Effector CD4-positive, alpha-beta T cell (primary cell): ENCODE measurements around the gene SUCLA2.

Experiments used
- DNase-seq: peaks from one replicate; pipeline ENCODE4 v3.0.0-alpha.2; 2020

Gene SUCLA2

DNA sequence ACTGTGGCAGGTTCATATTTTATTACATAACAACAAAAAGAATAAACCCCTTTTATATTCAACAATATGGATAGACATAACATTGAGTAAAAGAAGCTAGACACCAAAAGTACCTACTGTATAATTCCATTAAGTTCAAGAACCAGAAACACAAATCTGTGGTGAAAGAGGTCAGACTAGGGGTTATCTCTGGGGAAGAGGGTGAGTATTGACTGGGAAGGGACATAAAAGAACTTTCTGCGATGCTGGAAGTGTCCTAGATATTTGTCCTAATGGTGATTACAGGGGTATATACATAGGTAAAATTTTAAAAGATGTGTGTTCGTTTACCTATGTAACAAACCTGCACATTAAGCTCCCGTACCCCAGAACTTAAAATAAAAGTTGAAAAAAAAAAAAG is 103.0 kb downstream of the SUCLA2 start:
- DNase-seq, result no peak

DNA sequence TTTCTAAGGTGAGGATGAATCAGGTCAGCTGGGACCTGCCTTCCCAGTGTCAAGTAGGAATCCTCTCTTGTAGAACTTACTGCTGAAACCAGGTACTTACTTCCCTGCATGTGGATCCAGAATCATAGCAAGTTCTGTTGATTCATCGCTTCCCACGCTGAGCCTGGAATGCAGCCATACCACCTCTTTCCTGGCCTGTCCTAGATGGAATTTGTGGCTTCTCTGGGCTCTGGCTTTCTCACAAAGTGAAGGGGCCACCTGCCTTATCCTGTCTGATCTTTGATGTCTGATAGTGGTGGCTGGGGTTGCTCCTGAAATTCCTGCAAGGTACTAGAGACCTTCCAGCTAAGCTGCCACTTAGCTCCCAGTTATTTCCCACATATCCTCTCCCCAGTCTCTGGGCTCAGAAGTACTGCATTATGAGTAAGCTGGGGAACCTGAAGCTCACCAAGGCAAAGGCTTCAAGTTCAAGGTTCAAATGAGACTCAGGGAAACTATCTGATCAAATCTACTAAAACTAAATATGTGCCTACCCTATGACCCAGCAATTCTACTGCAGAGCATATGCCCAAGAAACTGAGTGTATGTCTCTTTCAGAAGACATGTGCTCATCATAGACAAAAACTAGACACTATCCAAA is 103.5 kb downstream of the SUCLA2 start:
- no peak for DNase-seq

DNA sequence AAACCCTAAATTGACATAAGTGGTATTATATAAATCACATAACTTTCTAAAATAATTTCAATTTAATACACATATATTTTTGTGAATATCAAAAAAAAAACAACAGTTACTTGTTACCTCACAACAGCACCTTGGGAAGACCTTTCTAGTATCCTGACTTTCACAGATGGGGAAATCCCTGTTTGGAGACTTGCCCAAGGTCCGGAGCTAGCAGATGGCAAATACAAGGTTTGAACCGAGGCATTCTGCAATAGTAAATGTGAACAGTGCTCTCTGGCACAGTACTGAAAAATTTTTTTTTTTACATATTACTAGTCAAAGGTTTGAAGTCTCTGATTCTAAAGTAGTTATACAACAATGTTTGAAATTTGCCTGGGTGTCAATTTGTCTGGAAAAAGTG is 104.5 kb downstream of the SUCLA2 start:
- no peak for DNase-seq

DNA sequence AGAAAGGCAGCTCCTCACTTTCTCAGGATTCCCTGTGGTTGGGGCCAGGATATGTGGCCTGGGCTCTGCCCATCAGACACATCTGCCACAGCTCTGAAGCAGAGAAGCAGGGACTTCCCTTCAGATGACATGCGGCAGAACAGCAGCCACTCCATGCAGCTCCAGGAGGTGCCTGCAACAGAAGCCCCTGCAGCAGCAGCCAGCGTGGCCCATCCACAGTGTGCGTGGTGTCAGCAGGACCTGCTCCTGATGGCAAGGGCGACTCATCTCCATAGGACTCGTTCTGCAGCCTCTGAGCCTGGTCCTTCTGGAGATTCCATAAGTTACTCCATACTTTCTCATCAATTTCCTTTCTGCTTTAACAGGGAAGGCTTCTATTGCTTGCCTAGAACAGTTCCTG is 105.0 kb downstream of the SUCLA2 start:
- no peak for DNase-seq

DNA sequence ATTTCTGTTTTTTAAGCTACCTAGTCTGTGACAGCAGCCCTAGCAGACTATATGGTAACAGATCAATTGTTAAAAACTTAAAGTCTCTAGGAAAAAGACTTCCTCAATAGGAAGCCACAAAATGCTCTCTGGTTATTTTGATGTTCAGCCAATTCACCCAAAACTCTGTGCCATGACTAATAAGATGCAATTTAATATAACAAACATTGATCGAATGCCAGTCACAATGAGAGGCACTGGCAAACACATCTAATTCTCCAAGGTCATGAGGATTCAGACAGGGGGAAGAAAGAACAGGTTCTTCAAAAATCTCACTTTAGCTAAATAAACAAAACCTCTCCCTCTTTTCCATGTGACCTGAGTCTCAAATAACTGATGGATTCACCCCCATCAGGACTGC is 107.5 kb downstream of the SUCLA2 start:
- no peak for DNase-seq
